NCI-H1048 (cell line): ENCODE data around the gene OR4D11.
"Not testable (repeated sequence)": the region's sequence is repeated elsewhere in the genome, so short reads cannot be mapped to it uniquely, and the experiment has no call there.

Experiments
- DNase-seq: peaks from one replicate; lab custom pipeline; 2025; lab: John Stamatoyannopoulos, UW

The OR4D11 gene

DNA sequence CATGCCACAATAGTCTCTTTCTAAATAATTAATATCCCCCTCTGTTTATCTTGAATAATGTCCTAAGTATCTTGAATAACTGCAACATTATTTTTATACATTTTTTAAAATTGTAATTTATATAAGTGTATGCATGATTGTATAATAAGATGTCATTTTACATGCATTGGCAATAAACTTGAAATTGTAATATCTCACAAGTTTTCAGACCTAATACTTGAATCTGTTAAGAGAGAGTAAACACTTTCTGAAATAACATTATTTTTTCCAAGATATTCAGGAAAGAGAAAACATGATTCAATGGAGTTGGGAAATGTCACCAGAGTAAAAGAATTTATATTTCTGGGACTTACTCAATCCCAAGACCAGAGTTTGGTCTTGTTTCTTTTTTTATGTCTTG lies at the start of gene OR4D11:
Gene OR4D11 (plus strand): TSS at position 301 of the 400 bp plus-strand sequence. CDS start 0 bp downstream, at position 301.
- DNase-seq, result no peak

DNA sequence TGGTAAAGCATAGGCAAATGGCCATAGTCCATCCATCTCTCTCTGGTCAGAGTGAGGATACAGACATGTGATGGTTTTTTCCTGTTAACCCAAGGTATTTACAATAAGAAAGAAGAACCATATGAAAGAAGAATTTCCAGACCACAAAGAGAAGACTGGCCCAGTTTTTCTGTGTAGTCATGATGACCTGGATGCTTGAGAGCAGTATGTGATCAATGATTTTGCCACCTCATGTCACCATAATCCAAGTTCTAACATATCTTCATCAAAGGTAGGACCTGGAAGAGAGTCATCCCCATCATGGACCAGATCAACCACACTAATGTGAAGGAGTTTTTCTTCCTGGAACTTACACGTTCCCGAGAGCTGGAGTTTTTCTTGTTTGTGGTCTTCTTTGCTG lies 46.7 kb upstream of the OR4D11 start, which contains the start of gene OR4D6:
Gene OR4D6 (plus strand): TSS at position 301 of the 400 bp plus-strand sequence. CDS start 0 bp downstream, at position 301.
- DNase-seq, result no peak

DNA sequence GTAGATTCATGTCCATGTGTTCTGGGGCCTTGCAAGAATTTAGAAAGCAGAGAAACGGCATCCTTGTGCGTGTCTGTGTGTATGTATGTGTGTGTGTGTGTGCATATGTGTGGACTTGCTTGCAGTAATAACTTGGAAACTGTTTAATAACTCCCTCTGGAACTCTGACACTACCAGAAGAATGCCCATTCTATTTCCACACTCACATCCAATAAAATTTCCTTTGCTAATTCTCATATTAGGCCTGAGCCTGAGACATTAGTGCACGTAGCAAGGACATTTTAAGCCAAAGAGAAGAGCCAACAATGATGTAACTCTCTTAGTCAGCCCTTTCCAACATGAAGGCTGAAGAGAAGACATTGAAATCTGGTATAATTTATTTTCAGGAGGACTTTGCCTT lies 43.5 kb upstream of the OR4D11 start:
- DNase-seq, result no peak

DNA sequence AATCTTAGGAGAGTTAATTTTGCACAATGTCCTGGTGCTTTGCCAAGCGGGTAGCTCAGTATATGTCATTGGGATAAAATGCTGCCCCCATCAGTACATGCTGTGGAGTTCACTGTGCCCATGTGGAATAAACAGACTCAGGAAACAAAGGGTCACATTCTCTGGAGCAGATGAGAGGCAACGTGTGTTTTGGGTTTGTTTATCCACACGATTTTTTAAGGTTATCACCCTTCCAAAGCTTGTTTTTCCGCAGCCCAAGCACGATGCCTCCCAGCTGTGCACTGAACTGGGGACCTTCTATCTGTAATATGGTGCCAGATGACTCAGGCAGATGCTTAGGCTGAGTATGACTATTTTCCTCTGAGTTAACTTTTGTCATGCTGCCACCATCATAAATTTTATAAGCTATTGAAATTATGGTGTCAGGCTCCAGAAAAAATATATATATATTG lies 40.2 kb upstream of the OR4D11 start:
- no peak for DNase-seq

DNA sequence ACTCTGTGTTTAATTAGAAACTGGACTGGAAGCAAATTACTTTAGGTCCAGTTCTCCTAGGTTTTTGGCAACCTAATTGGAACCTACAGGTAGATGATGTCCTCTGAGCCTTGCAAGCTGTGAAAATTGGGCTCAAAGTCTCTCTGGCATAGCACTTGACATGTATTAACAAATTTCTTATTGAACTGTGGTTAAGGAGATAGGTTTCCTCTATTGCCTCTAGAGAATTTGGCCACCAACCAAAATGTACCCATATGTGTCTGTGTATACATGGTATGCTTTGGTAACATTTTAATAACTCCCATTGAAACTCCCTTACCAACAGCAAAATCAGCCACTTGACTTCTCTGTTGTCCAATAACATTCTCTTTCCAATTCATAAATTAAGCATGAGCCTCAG lies 30.4 kb upstream of the OR4D11 start, which contains the start of gene OR4D10:
Gene OR4D10 (plus strand): TSS at position 301 of the 400 bp plus-strand sequence. CDS start 4,115 bp downstream, outside the sequence.
- DNase-seq, result no peak

DNA sequence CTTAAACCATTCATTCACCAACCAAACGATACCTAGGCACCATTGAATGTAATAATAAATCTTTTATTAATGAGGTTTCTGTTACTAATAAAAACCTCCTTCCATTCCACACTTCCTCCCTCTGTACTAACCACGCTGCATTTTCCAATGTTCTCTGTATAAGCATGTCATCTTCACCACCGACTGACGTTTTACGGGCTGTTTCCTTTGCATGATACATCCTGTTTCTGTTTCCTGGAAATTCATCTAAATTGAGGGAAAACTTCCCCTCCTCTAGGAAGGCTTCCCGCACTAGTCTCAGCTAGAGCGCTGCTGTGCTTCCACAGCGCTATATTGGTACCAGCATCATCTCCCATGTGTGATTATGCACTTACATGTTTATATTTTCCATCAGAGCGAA lies 28.2 kb upstream of the OR4D11 start:
- no peak for DNase-seq

DNA sequence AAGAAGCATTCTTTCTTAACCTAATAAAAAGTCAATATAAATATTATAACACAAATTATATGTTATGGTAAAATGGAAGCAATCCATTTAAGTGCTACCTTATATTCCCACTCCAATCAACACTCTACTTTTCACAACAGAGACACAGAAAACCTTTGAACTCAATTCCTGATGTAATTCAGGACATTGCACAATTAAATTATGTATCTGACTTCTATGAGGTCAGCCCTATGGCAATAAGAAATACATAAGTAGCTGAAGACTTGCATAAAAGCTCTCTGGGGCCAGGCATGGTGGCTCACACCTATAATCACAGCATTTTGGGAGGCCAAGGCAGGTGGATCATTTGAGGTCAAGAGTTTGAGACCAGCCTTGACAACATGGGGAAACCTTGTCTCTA lies 23.5 kb upstream of the OR4D11 start:
- DNase-seq, result no peak

DNA sequence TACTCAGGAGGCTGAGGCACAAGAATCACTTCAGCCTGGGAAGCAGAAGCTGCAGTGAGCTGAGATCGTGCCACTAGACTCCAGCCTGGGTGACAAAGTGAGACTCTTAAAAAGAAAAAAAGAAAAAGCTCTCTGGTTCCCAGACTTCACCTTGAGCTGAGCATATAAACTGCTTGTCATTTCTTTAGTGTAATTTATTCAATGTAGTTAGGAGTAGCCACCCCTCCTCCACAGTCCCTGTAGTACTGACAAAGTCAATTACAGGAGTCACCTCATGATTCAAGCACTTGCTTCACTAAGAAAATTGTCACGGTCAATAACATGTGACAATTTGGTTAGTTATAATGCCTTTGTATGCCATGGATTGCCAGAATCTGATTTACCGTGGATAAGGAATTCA lies 23.0 kb upstream of the OR4D11 start:
- no peak for DNase-seq

DNA sequence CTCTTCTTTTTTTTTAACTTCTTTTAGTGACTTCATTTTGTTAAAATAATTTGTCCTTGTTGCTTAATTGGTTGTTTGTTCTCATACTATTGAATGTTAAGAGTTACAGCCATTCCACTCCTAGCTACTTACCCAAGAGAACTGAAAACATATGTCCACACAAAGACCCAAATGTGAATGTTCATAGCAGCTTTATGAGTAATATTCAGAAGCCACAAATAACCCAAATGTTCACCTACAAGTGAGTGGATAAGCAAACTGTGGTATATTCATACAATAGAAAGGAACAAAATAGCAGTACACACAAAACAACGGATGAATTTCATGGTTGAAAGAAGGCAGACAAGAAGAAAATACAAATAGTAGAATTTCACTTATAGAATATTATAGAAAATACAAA lies 1.4 kb upstream of the OR4D11 start:
- no peak for DNase-seq

DNA sequence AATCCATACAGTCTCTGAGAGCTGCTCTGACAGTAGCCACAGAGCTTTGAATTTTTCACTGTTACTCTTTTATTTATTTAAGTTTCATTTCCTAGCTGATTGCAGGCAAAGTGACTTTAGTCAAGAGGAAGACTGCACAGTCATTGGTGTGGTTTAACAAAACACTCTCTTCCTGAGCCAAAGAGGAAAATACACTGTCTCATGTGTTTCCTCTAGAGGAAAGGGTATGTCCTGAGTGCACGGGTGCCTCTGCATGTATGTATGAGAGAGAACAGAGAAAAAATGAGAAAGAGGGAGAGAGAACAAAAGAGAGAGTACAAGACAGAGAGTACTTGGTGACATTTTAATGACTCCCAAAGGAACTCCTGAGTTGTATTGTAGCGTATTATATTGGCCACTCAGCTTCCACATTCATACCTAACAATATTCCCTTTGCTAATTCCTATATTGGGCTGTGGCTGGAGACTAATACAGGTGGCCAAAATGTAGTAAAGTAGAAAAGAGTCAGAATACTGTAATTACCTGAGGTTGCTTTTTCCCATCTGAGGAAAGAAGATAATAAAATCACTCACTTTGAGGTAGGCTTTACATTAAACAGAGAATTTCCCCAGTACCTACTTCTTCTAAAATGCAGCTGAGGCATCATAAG lies 7.7 kb downstream of the OR4D11 start, which contains the start of gene OR4D9:
Gene OR4D9 (plus strand): TSS at position 599 of the 649 bp plus-strand sequence. CDS start 3,374 bp downstream, outside the sequence.
- no peak for DNase-seq

DNA sequence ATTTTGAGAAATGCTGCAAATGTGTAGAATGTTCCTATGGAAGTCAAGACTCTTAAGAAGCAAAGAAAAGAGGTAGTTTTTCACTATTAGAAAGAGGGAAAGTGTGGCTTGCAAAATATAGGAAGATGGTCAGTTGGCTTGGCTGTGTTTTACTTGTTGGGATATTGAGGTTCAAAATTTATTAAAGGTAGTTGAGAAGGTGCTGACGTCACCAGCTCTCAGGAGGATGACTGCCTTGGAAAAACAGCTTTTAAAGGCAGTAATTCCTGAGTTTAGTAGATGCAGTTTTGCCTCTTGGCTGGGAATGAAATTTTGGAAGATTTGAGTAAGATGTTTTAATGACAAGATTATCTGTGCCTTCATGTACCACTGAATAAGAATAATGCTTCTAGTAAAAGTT lies 8.3 kb downstream of the OR4D11 start:
- DNase-seq, result no peak

DNA sequence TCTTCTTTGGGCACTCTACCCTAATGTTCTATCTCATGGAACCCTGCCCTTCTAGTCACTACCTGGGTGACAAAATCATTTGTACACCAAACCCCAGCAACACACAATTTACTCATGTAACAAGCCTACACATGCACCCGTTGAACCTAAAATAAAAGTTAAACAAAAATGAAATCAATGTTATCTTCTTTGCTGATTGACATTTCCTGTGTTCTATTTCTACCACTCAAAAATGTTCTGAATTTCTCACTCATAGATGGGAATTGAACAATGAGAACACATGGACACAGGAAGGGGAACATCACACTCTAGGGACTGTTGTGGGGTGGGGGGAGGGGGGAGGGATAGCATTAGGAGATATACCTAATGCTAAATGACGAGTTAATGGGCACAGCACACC lies 16.8 kb downstream of the OR4D11 start:
- not testable (repeated sequence) for DNase-seq

DNA sequence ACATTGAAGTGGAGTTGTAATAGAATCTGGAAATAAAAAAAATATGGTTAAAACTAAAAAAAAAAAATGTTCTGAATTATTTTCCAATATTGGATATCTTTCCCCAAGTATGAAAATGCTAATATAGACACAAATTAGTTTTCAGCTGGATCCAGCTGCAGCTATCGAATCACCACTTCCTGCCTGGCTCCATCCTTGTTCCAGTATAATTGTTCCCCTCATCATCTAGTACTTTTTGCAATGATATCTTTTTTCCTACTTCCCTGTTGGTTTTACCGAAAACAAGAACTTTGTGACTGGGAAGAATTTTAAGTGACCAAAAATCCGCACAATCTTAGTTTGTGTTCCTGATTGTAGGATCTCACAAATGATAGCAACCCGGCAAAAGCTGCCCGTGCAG lies 17.4 kb downstream of the OR4D11 start:
- DNase-seq, result no peak

DNA sequence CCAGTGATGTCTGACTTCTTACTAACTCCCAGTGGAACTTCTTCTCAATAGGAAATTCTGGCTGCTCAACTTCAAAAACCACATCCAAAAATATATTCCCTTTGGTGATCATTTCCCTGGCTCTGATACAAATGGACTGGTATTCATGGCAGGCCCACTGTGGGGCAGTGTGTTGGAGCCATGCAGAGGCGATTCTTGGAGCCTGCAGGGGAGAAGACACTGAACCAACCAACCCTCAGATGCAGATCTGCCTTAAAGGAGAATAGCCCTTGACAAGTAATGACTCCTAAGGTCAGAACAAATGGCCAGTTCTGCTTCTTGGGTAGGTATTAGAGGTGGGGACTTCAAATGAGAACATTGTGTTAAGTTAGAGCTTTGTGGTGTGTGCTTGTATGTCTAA lies 20.2 kb downstream of the OR4D11 start:
- DNase-seq, result no peak

DNA sequence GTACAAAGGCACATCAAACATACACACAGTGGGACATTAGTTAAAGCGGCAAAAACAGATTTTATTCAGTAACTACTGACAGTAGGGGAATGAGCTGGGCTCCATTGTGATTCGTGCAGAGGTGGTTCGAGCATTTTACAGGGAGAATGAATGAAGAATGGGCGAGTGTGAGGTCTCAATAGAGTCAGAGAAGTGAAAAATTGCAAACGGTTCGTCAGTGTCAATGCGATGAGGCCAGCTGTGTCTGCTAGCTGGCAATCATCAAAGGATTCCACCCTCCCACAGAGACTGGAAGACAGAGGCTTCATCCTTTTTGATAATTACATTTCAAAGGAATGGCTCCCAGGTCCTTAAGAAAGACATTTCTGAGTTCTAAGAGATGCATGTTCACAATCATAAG lies 25.3 kb downstream of the OR4D11 start:
- no peak for DNase-seq

DNA sequence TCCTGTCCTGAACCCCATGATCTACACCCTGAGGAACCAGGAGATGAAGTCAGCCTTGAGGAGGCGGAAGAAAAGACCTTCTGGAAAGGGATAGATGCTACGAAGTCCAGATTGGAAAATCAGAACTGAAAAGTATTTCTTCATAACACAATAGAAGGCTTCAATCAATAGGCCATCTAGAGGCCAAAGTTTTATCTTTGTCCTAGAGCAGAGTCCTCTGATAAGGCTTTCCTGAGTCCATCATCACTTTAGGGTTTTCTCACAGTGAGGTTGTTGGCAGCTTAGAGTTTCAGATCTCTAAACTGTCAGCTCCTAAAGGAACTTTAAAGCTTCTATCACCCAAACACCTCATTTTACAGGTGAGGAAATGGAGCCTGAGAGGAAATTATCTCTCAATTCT lies 29.2 kb downstream of the OR4D11 start:
- no peak for DNase-seq

DNA sequence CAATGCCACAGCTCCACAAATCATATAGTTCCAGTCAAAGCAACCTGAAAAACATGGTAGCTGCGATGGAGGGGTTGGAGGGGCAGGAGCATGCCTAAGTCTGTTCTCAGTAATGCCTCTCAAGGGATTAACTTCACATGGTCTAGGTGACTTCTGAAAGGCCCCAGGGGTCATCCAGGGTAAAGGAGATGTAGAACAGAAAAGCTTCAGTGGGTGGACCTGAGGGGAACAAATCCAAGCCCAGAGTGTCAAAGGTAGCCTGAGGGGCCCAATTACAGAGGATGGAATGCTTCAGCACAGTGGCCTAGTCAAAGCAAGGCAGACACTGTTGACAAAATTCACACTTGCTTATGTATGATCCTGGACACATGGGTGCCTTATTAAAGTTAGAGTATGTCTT lies 31.3 kb downstream of the OR4D11 start:
- no peak for DNase-seq

DNA sequence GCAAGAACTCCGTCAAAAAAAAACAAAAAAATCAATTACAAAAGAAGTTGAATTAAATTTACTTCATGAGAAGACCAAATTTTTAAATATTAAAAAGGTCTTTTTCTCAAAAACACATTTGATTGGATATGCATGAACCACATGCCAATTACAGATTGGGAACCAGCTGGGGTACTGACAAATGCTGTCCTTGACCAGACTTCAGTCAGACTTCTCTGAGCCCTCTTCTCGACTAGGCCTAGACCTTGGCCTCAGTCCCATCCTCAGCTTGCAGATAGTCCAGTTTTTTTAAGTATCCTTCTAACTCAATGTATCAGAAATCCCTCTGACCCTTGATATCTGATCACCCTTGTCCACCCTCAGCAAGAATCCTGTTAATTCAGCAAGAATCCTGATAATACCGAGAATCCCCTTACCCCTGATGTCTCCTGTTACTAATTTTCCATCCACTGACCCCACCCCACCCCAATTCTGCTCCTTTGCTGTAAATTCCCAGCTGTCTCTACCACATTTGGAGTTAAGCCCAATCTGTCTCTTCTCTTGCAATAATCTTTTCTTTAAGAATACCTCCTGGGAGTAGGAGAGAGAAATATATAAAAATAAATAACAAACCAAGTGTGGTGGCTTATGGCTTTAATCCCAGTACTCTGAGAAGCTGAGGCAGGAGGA lies 38.9 kb downstream of the OR4D11 start:
- DNase-seq, result no peak

DNA sequence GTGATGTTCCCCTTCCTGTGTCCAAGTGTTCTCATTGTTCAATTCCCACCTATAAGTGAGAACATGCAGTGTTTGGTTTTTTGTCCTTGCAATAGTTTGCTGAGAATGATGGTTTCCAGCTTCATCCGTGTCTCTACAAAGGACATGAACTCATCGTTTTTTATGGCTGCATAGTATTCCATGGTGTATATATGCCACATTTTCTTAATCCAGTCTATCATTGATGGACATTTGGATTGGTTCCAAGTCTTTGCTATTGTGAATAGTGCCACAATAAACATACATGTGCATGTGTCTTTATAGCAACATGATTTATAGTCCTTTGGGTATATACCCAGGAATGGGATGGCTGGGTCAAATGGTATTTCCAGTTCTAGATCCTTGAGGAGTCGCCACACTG lies 40.3 kb downstream of the OR4D11 start:
- not testable (repeated sequence) for DNase-seq

DNA sequence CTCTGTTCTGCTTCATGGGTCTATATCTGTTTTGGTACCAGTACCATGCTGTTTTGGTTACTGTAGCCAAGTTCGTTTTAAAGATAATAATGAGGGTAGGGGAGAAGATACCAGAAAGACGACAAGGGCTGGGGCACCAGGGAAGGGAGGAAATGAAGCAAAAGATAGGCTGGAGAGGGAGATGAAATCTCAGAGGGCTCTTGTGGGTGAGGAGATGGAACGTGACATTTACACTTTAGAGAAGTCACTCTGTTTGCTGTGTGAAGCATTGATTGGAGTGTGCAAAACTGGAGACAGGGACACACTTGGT lies 41.4 kb downstream of the OR4D11 start:
- no peak for DNase-seq

DNA sequence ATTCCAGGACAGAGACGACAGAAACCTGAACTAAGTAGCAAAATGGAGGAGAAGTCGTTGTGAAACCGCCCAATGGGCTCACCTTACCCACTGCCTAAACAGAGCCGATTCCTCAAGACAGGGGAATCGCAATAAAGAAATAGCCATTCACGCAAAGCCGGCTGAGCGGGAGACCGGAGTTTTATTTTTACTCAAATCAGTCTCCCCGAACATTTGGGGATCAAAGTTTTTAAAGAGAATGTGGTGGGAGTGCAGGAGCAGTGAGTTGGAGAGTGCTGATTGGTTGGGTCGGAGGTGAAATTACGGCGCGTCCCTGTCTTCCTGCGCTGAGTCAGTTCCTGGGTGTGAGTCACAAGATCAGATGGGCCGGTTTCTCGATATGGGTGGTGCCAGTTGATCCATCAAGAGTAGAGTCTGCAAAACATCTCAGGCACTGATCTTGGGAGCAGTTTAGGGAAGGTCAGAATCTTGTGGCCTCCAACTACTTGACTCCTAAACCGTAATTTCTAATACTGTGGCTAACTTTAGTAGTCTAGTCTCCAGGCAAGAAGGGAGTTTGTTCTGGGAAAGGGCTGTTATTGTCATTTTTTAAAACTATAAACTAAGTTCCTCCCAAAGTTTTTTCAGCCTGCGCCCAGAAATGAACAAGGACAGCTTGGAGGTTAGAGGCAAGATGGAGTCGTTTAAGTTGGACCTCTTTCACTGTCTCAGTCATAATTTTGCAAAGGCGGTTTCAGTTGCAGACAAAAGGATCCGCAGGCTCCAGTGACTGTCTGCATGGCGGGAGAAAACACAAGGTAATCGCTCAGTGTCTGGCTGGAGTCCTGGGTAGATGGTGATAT lies 42.0 kb downstream of the OR4D11 start:
- no peak for DNase-seq

DNA sequence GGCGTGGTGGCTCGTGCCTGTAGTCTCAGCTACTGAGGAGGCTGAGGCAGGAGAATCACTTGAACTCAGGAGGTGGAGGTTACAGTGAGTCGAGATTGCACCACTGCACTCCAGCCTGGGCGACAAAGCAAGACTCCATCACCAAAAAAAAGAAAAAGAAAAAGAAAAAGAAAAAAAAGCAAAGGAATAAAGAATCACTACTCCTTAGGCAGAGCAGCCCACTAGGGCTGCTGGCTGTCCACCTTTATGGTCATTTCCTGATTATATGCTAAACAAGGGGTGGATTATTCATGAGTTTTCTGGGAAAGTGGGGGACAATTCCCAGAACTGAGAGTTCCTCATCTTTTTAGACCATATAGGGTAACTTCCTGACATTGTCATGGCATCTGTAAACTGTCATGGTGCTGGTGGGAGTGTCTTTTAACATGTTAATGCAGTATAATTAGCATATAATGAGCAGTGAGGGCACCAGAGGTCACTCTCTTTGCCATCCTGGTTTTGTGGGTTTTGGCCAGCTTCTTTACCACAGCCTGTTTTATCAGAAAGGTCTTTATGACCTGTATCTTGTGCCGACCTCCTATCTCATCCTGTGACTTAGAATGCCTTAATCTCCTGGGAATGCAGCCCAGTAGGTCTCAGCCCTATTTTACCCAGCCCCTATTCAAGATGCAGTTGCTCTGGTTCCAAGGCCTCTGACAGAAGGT lies 44.4 kb downstream of the OR4D11 start:
- DNase-seq, result not testable (repeated sequence)
